GM23338 (cell line): ENCODE results near the gene PFKM. TPM values are rescaled to one million over a fixed set of nuclear protein-coding genes. Genes with fewer than 3 reads are reported as not detected.

ENCODE experiments used
- ATAC-seq: fragments of 200-7000 bp; cut with Tn5 transposase; 3 replicates; pipeline ENCODE4 v1.9.1; 2020
- DNase-seq: peaks from one replicate; pipeline ENCODE4 v3.0.0-alpha.2; 2015; ENCODE audit warnings: low spot score
- H2AFZ ChIP-seq: fragments of 200-600 bp; sonication (generic); 2 replicates; pipeline ENCODE4 v1.8.0; 2016; ENCODE audit warnings: antibody characterized with exemption, mild to moderate bottlenecking, moderate library complexity
- H3F3A ChIP-seq: fragments of 200-600 bp; sonication (generic); replicated peaks from 2 replicates; pipeline ENCODE4 v1.8.0; 2017; ENCODE audit warnings: antibody characterized with exemption, mixed run types, low read depth
- H3K27ac ChIP-seq: fragments of 200-600 bp; sonication (generic); 2 replicates; pipeline ENCODE4 v1.6.1; 2016; ENCODE audit warnings: low read depth
- H3K27me3 ChIP-seq: fragments of 200-600 bp; sonication (generic); 2 replicates; pipeline ENCODE4 v1.8.0; 2016; ENCODE audit warnings: mild to moderate bottlenecking, mixed run types, moderate library complexity; ENCODE audit not compliant: insufficient read depth
- H3K36me3 ChIP-seq: fragments of 200-600 bp; sonication (generic); 2 replicates; pipeline ENCODE4 v1.8.0; 2016; ENCODE audit warnings: mild to moderate bottlenecking; ENCODE audit not compliant: insufficient read depth
- H3K4me1 ChIP-seq: fragments of 200-600 bp; sonication (generic); 2 replicates; pipeline ENCODE4 v1.8.0; 2016; ENCODE audit warnings: mild to moderate bottlenecking, moderate library complexity; ENCODE audit not compliant: insufficient read depth
- H3K4me2 ChIP-seq: fragments of 200-600 bp; sonication (generic); 2 replicates; pipeline ENCODE4 v1.7.1; 2017; ENCODE audit warnings: mixed run types
- H3K4me3 ChIP-seq: fragments of 200-600 bp; sonication (generic); 2 replicates; pipeline ENCODE4 v1.6.1; 2016; ENCODE audit warnings: mixed run types
- H3K79me2 ChIP-seq: fragments of 200-600 bp; sonication (generic); replicated peaks from 2 replicates; pipeline ENCODE4 v1.8.0; 2017; ENCODE audit warnings: mild to moderate bottlenecking; ENCODE audit not compliant: insufficient read depth
- H3K9me2 ChIP-seq: fragments of 200-600 bp; sonication (generic); 2 replicates; pipeline ENCODE4 v1.8.0; 2017; ENCODE audit not compliant: insufficient read depth
- H4K20me1 ChIP-seq: fragments of 200-600 bp; sonication (generic); replicated peaks from 2 replicates; pipeline ENCODE4 v1.8.0; 2017; ENCODE audit warnings: mild to moderate bottlenecking; ENCODE audit not compliant: insufficient read depth
- H3K27ac Mint-ChIP-seq: 2 replicates; pipeline ENCODE4 v1.8.0; 2020; ENCODE audit warnings: inconsistent platforms, mild to moderate bottlenecking, moderate library complexity, mixed read lengths
- H3K27me3 Mint-ChIP-seq: 3 replicates; pipeline ENCODE4 v1.8.0; 2022; ENCODE audit warnings: low read depth, mild to moderate bottlenecking, moderate library complexity, mixed read lengths, inconsistent platforms; ENCODE audit not compliant: insufficient read depth, poor library complexity
- H3K36me3 Mint-ChIP-seq: 3 replicates; pipeline ENCODE4 v1.8.0; 2021; ENCODE audit warnings: low read depth, mild to moderate bottlenecking, inconsistent platforms, moderate library complexity, mixed read lengths
- H3K4me1 Mint-ChIP-seq: 3 replicates; pipeline ENCODE4 v1.8.0; 2020; ENCODE audit warnings: mild to moderate bottlenecking, inconsistent platforms, mixed read lengths
- H3K4me3 Mint-ChIP-seq: 3 replicates; pipeline ENCODE4 v1.8.0; 2021; ENCODE audit warnings: moderate library complexity, mild to moderate bottlenecking, inconsistent platforms, mixed read lengths
- H3K9me3 Mint-ChIP-seq: 3 replicates; pipeline ENCODE4 v1.8.0; 2020; ENCODE audit warnings: moderate library complexity, mild to moderate bottlenecking, inconsistent platforms, mixed read lengths
- CREB1 ChIP-seq: fragments of 250-450 bp; sonication (Bioruptor Pico); IDR thresholded peaks from 2 replicates; pipeline ENCODE4 v1.5.0; 2020; ENCODE audit warnings: low read depth, mild to moderate bottlenecking, moderate library complexity
- ETS1 ChIP-seq: IDR thresholded peaks from 2 replicates; pipeline ENCODE4 v1.6.1; 2016; ENCODE audit warnings: antibody characterized with exemption
- EZH2 ChIP-seq: fragments of 200-600 bp; sonication (generic); IDR thresholded peaks from one replicate; pipeline ENCODE4 v1.8.0; 2017; ENCODE audit warnings: antibody characterized with exemption, mild to moderate bottlenecking, low read depth; ENCODE audit not compliant: unreplicated experiment
- EZH2phosphoT487 ChIP-seq: fragments of 200-600 bp; sonication (generic); IDR thresholded peaks from one replicate; pipeline ENCODE4 v1.8.1; 2018; ENCODE audit warnings: antibody characterized with exemption; ENCODE audit not compliant: unreplicated experiment
- NANOG ChIP-seq: IDR thresholded peaks from 2 replicates; pipeline ENCODE4 v1.6.1; 2016; ENCODE audit warnings: antibody characterized with exemption, borderline replicate concordance
- REST ChIP-seq: IDR thresholded peaks from one replicate; pipeline ENCODE4 v1.6.1; 2018; ENCODE audit warnings: antibody characterized with exemption; ENCODE audit not compliant: unreplicated experiment
- STAT1 ChIP-seq: IDR thresholded peaks from one replicate; pipeline ENCODE4 v1.6.1; 2016; ENCODE audit warnings: antibody characterized with exemption; ENCODE audit not compliant: unreplicated experiment
- ZNF114 ChIP-seq: fragments of 250-450 bp; sonication (Bioruptor Pico); IDR thresholded peaks from 2 replicates; pipeline ENCODE4 v1.5.0; 2020; ENCODE audit warnings: mild to moderate bottlenecking, moderate library complexity
- ZNF331 ChIP-seq: fragments of 250-450 bp; sonication (Bioruptor Pico); IDR thresholded peaks from 2 replicates; pipeline ENCODE4 v1.5.0; 2020; ENCODE audit warnings: low read depth, mild to moderate bottlenecking, moderate library complexity
- polyA plus RNA-seq: library from polyadenylated mRNA; unstranded; fragments of >200 nt; fragmentation: Nextera tagmentation; extraction: Ambion mirVana; gene quantifications from 2 replicates; pipeline ENCODE4 v1.2.1, GENCODE V29; 2016
- total RNA-seq: library from RNA; depleted of rRNA; stranded (reverse); fragments of >200 nt; shearing (Covaris generic); gene quantifications from 2 replicates; pipeline ENCODE4 v1.2.3, GENCODE V29; 2014
- TF ChIP-seq, protein P1 (sequence below): fragments of 250-450 bp; sonication (Bioruptor Pico); IDR thresholded peaks from 2 replicates; pipeline ENCODE4 v1.5.0; 2020; ENCODE audit warnings: mild to moderate bottlenecking, moderate library complexity

The PFKM gene
- total and polyA plus RNA-seq, 2 experiments from 2014 or later: 47.2 to 82.5 TPM

- Mint-ChIP-seq H3K36me3 (peaks cover 82% of the 10 kb centered on the region), H3K9me3 (peaks cover 15% of the 10 kb centered on the region; the same call in 2 of the 3 replicates), H3K4me1 (peaks cover 45% of the 10 kb centered on the region), H3K27me3 (peaks cover 11% of the 10 kb centered on the region), H3K4me3 (peak overlapping the region; percentile 53; the same call in 2 of the 3 replicates), H3K27ac (peak overlapping the region; percentile 95)
- H3K4me3 ChIP-seq: peak overlapping the region; percentile 6; the same call in 1 of the 2 replicates
- DNase-seq (peak; percentile 60), ATAC-seq (peak; percentile 52)
- 0 out of 2 replicates have a peak, but pooled peaks cover 3% of the 10 kb centered on the region for H4K20me1 ChIP-seq
- no peaks in the 10 kb centered on the region for H3K9me2 ChIP-seq
- no peaks in the 10 kb centered on the region for H3K27me3 ChIP-seq
- no peak for TF ChIP-seq ETS1
- no peak for TF ChIP-seq ZNF114
- no peak for TF ChIP-seq ZNF331
- TF ChIP-seq STAT1: no peak
- no peak for TF ChIP-seq REST
- TF ChIP-seq EZH2: no peak
- TF ChIP-seq CREB1: no peak
- H3K4me1 ChIP-seq: peaks cover 39% of the 10 kb centered on the region
- H3K79me2 ChIP-seq: no peaks in the 10 kb centered on the region
- H3K4me2 ChIP-seq: peak overlapping the region; percentile 59; the same call in 1 of the 2 replicates
- H2AFZ ChIP-seq: no peak overlapping the region
- H3F3A ChIP-seq: no peaks in the 10 kb centered on the region; the same call in 1 of the 2 replicates
- H3K27ac ChIP-seq: peak overlapping the region; percentile 91
- H3K36me3 ChIP-seq: peaks cover 38% of the 10 kb centered on the region
These were observed 24.7 kb downstream of the PFKM start for GRCh38 chr12:48143898-48144297.

DNA sequence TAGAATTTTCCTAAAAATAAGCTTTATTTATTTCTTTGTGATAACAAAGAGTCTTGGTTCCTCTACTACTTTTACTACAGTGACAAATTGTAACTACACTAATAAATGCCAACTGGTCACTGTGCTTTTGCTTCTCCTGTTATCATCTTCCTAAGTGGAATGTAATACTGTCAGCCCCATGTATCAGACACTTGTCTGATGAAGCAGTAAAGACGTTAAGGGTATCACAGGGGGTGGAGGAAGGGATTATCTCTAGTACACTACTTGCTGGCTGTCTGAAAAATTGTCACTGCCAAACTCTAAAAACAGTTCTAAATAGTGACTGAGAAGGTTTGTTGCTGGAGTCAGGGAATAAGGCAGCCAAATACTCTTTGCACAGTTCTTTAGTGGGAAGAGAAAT lies 26.8 kb downstream of the PFKM start:
- ATAC-seq (no peak), DNase-seq (no peak)
- Mint-ChIP-seq H3K9me3 (peaks cover 15% of the 10 kb centered on the region; the same call in 2 of the 3 replicates), H3K4me3 (no peak overlapping the region), H3K4me1 (peaks cover 45% of the 10 kb centered on the region), H3K36me3 (peaks cover 70% of the 10 kb centered on the region), H3K27ac (no peak overlapping the region), H3K27me3 (peaks cover 11% of the 10 kb centered on the region)
- H3K9me2 ChIP-seq: no peaks in the 10 kb centered on the region
- no peaks in the 10 kb centered on the region for H3K27me3 ChIP-seq
- peaks cover 39% of the 10 kb centered on the region for H3K4me1 ChIP-seq
- no peaks in the 10 kb centered on the region; the same call in 1 of the 2 replicates for H3F3A ChIP-seq
- H3K4me3 ChIP-seq: no peak overlapping the region
- H3K27ac ChIP-seq: no peak overlapping the region
- no peak overlapping the region for H3K4me2 ChIP-seq
- peaks cover 3% of the 10 kb centered on the region; the same call in 1 of the 2 replicates for H4K20me1 ChIP-seq
- H3K36me3 ChIP-seq: peaks cover 17% of the 10 kb centered on the region
- no peak overlapping the region for H2AFZ ChIP-seq
- no peaks in the 10 kb centered on the region for H3K79me2 ChIP-seq
- TF ChIP-seq, protein P1, sequence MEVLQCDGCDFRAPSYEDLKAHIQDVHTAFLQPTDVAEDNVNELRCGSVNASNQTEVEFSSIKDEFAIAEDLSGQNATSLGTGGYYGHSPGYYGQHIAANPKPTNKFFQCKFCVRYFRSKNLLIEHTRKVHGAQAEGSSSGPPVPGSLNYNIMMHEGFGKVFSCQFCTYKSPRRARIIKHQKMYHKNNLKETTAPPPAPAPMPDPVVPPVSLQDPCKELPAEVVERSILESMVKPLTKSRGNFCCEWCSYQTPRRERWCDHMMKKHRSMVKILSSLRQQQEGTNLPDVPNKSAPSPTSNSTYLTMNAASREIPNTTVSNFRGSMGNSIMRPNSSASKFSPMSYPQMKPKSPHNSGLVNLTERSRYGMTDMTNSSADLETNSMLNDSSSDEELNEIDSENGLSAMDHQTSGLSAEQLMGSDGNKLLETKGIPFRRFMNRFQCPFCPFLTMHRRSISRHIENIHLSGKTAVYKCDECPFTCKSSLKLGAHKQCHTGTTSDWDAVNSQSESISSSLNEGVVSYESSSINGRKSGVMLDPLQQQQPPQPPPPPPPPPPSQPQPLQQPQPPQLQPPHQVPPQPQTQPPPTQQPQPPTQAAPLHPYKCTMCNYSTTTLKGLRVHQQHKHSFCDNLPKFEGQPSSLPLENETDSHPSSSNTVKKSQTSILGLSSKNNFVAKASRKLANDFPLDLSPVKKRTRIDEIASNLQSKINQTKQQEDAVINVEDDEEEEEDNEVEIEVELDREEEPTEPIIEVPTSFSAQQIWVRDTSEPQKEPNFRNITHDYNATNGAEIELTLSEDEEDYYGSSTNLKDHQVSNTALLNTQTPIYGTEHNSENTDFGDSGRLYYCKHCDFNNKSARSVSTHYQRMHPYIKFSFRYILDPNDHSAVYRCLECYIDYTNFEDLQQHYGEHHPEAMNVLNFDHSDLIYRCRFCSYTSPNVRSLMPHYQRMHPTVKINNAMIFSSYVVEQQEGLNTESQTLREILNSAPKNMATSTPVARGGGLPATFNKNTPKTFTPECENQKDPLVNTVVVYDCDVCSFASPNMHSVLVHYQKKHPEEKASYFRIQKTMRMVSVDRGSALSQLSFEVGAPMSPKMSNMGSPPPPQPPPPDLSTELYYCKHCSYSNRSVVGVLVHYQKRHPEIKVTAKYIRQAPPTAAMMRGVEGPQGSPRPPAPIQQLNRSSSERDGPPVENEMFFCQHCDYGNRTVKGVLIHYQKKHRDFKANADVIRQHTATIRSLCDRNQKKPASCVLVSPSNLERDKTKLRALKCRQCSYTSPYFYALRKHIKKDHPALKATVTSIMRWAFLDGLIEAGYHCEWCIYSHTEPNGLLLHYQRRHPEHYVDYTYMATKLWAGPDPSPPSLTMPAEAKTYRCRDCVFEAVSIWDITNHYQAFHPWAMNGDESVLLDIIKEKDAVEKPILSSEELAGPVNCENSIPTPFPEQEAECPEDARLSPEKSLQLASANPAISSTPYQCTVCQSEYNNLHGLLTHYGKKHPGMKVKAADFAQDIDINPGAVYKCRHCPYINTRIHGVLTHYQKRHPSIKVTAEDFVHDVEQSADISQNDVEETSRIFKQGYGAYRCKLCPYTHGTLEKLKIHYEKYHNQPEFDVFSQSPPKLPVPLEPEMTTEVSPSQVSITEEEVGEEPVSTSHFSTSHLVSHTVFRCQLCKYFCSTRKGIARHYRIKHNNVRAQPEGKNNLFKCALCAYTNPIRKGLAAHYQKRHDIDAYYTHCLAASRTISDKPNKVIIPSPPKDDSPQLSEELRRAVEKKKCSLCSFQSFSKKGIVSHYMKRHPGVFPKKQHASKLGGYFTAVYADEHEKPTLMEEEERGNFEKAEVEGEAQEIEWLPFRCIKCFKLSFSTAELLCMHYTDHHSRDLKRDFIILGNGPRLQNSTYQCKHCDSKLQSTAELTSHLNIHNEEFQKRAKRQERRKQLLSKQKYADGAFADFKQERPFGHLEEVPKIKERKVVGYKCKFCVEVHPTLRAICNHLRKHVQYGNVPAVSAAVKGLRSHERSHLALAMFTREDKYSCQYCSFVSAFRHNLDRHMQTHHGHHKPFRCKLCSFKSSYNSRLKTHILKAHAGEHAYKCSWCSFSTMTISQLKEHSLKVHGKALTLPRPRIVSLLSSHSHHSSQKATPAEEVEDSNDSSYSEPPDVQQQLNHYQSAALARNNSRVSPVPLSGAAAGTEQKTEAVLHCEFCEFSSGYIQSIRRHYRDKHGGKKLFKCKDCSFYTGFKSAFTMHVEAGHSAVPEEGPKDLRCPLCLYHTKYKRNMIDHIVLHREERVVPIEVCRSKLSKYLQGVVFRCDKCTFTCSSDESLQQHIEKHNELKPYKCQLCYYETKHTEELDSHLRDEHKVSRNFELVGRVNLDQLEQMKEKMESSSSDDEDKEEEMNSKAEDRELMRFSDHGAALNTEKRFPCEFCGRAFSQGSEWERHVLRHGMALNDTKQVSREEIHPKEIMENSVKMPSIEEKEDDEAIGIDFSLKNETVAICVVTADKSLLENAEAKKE (CRISPR knock-in tag): no peak
- TF ChIP-seq EZH2 (no peak), ETS1 (no peak), EZH2phosphoT487 (no peak), NANOG (no peak)
